OCI-LY7 (cell line): Measurements from ENCODE around the gene ULK4. TPM values are rescaled to one million over a fixed set of nuclear protein-coding genes. Genes with fewer than 3 reads are reported as not detected.

Experiments used
- BruUV-seq: library from RNA; stranded (reverse); fragments of 400-500 nt; replicated peaks from 2 replicates; lab custom pipeline; 2021; lab: Mats Ljungman, UMichigan
- CTCF ChIA-PET: fragments of 300-600 bp; sonication (Branson Sonifier 250); formaldehyde crosslinking; loops from one replicate; lab custom pipeline; 2022; ENCODE audit warnings: antibody characterized with exemption; ENCODE audit not compliant: unreplicated experiment; lab: Charles Lee
- POLR2A ChIA-PET: fragments of 300-600 bp; sonication (Branson Sonifier 250); formaldehyde crosslinking; loops from one replicate; lab custom pipeline; 2022; ENCODE audit warnings: antibody characterized with exemption; lab: Charles Lee
- DNase-seq: peaks from one replicate; pipeline ENCODE4 v3.0.0-alpha.2; 2015; ENCODE audit warnings: low spot score
- H2AFZ ChIP-seq: fragments of 200-600 bp; sonication (generic), shearing (Covaris generic); 2 replicates; pipeline ENCODE4 v1.6.1; 2014; ENCODE audit warnings: mild to moderate bottlenecking, antibody characterized with exemption, low read length, moderate library complexity
- H3K27ac ChIP-seq: fragments of 200-600 bp; sonication (generic); 2 replicates; pipeline ENCODE4 v1.5.1; 2014; ENCODE audit warnings: mixed run types, low read depth, mild to moderate bottlenecking, moderate library complexity, low read length, inconsistent platforms; ENCODE audit not compliant: poor library complexity, severe bottlenecking
- H3K36me3 ChIP-seq: fragments of 200-600 bp; sonication (generic); 2 replicates; pipeline ENCODE4 v1.6.1; 2014; ENCODE audit warnings: mild to moderate bottlenecking, antibody characterized with exemption, low read length, moderate library complexity, mixed read lengths; ENCODE audit not compliant: insufficient read depth
- H3K4me1 ChIP-seq: fragments of 200-600 bp; sonication (generic); 2 replicates; pipeline ENCODE4 v1.5.1; 2014; ENCODE audit warnings: mild to moderate bottlenecking, low read length; ENCODE audit not compliant: insufficient read depth, poor library complexity, severe bottlenecking
- H3K4me2 ChIP-seq: fragments of 200-600 bp; sonication (generic); 2 replicates; pipeline ENCODE4 v1.6.1; 2014; ENCODE audit warnings: mild to moderate bottlenecking, low read length
- H3K4me3 ChIP-seq: fragments of 200-600 bp; sonication (generic); 2 replicates; pipeline ENCODE4 v1.5.1; 2014; ENCODE audit warnings: mild to moderate bottlenecking, low read depth, low read length; ENCODE audit not compliant: poor library complexity, severe bottlenecking
- H3K79me2 ChIP-seq: fragments of 200-600 bp; sonication (generic); 2 replicates; pipeline ENCODE4 v1.6.1; 2016; ENCODE audit warnings: low read depth, mild to moderate bottlenecking, low read length, moderate library complexity, mixed read lengths; ENCODE audit not compliant: insufficient read depth
- H3K9me2 ChIP-seq: fragments of 200-600 bp; sonication (generic); 2 replicates; pipeline ENCODE4 v1.6.1; 2016; ENCODE audit warnings: mild to moderate bottlenecking, low read length, mixed read lengths; ENCODE audit not compliant: insufficient read depth
- H3K9me3 ChIP-seq: fragments of 200-600 bp; sonication (generic); 2 replicates; pipeline ENCODE4 v1.6.1; 2014; ENCODE audit warnings: mild to moderate bottlenecking, mixed run types, low read length, mixed read lengths
- H4K20me1 ChIP-seq: fragments of 200-600 bp; sonication (generic); 2 replicates; pipeline ENCODE4 v1.6.1; 2014; ENCODE audit warnings: mild to moderate bottlenecking, antibody characterized with exemption, low read length, moderate library complexity, mixed read lengths; ENCODE audit not compliant: insufficient read depth
- EZH2phosphoT487 ChIP-seq: fragments of 200-600 bp; sonication (generic); IDR thresholded peaks from 2 replicates; pipeline ENCODE4 v1.6.1; 2018; ENCODE audit warnings: low read depth, borderline replicate concordance, mild to moderate bottlenecking, mixed run types, antibody characterized with exemption, low read length, moderate library complexity, mixed read lengths
- intact Hi-C: fragments of 100-400 bp; cut with micrococcal nuclease; formaldehyde crosslinking; loops from one replicate; pipeline ENCODE4 v1.10.0; 2022; ENCODE audit not compliant: unreplicated experiment
- total RNA-seq, 2 experiments: library from RNA; depleted of rRNA in 1 of 2; stranded (reverse); fragments of >200 nt in 1 of 2; shearing (Covaris generic) in 1 of 2; gene quantifications; 2 replicates each; pipeline ENCODE4 v1.2.3, GENCODE V29; 2014 to 2022
- TF ChIP-seq, protein P1 (sequence below): fragments of 200-600 bp; sonication (generic); conservative IDR thresholded peaks from 2 replicates; pipeline ENCODE4 v1.5.1; 2014; ENCODE audit warnings: mild to moderate bottlenecking, antibody characterized with exemption, low read length, moderate library complexity, mixed read lengths

The ULK4 gene
- total RNA-seq, 2 experiments from 2014 or later = 18.9 to 21.0 TPM

DNA sequence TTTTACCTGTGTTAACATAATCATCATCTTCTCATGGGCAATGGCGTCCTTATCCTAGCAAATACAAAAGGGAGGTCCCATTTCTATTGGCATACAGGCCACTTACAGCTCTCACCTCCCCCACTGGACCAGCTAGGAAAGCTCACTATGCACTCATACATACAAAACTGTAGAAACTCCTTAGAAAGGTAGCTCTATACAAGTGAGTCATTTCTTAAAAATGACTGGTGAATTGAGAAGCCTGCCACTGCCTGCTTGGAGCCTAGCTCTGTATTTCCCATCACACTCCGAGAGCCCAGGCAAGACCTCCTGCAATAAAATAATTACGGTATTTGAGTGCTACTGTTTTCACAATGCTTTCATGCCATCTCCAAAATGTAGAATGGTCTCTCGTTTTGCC lies 321.8 kb downstream of the ULK4 start:
- no peak for DNase-seq
- no peaks in the 10 kb centered on the region for H3K79me2 ChIP-seq
- H2AFZ ChIP-seq = no peak overlapping the region
- POLR2A ChIA-PET = no interaction called here
- CTCF ChIA-PET = no interaction called here
- intact Hi-C loops = no loop called here
- H3K27ac ChIP-seq = no peak overlapping the region
- no peaks in the 10 kb centered on the region for H3K36me3 ChIP-seq
- H3K9me2 ChIP-seq = no peaks in the 10 kb centered on the region
- H3K4me2 ChIP-seq = no peak overlapping the region
- H3K9me3 ChIP-seq = no peaks in the 10 kb centered on the region
- H4K20me1 ChIP-seq = no peaks in the 10 kb centered on the region
- H3K4me3 ChIP-seq = no peak overlapping the region
- TF ChIP-seq, protein P1, sequence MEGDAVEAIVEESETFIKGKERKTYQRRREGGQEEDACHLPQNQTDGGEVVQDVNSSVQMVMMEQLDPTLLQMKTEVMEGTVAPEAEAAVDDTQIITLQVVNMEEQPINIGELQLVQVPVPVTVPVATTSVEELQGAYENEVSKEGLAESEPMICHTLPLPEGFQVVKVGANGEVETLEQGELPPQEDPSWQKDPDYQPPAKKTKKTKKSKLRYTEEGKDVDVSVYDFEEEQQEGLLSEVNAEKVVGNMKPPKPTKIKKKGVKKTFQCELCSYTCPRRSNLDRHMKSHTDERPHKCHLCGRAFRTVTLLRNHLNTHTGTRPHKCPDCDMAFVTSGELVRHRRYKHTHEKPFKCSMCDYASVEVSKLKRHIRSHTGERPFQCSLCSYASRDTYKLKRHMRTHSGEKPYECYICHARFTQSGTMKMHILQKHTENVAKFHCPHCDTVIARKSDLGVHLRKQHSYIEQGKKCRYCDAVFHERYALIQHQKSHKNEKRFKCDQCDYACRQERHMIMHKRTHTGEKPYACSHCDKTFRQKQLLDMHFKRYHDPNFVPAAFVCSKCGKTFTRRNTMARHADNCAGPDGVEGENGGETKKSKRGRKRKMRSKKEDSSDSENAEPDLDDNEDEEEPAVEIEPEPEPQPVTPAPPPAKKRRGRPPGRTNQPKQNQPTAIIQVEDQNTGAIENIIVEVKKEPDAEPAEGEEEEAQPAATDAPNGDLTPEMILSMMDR = no peak
- no peak for TF ChIP-seq EZH2phosphoT487
- H3K4me1 ChIP-seq = no peaks in the 10 kb centered on the region
- no TSS peak for BruUV-seq

DNA sequence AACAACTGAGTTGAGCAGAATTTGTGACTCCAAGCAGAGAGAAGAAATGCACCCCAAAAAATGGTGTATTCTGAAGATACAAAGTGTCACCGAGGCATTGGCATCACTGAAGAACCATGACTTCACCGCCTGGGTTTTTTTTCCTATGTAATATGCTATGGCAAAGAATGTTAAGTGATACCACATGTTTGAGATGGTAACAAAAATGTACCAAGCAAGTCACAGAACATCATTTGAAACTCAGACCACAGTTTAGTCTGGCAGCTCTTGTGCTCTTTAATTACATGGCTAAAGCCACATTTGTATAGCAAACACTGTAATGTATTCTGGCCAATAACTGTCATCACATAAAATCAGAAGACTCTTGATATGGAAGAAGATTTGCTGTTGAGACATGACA lies 323.5 kb downstream of the ULK4 start:
- no peaks in the 10 kb centered on the region for H3K79me2 ChIP-seq
- H3K27ac ChIP-seq = no peak overlapping the region
- POLR2A ChIA-PET = no interaction called here
- H3K9me3 ChIP-seq = no peaks in the 10 kb centered on the region
- CTCF ChIA-PET = no interaction called here
- H3K4me3 ChIP-seq = no peak overlapping the region
- intact Hi-C loops = no loop called here
- H3K4me1 ChIP-seq = no peaks in the 10 kb centered on the region
- H2AFZ ChIP-seq = no peak overlapping the region
- no peaks in the 10 kb centered on the region for H3K9me2 ChIP-seq
- no peak for DNase-seq
- BruUV-seq = no TSS peak
- H4K20me1 ChIP-seq = no peaks in the 10 kb centered on the region
- TF ChIP-seq EZH2phosphoT487 = no peak
- TF ChIP-seq, protein P1 = no peak
- no peak overlapping the region for H3K4me2 ChIP-seq
- H3K36me3 ChIP-seq = no peaks in the 10 kb centered on the region

DNA sequence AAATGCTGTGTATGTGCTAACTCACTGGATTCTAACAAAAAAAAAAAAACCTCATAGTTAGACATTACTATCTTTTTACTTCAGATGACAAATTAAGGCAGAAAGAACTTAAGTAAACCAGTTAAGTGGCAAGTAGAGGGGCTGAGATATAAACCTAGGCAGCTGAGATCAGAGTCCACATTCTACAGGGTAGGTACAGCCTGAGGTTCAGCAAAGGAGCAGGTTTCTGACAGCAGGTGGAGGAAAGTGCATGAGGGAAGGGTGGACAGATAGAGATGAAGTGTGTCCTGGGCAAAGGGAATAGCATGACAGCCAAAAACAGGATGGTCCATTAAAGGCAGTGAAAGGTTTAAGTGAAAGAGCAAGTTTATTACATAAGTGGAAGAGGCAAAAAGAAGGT lies 329.2 kb downstream of the ULK4 start:
- ChIA-PET CTCF (no interaction called here), POLR2A (no interaction called here)
- Histone ChIP-seq H3K4me1 (no peaks in the 10 kb centered on the region), H2AFZ (no peak overlapping the region), H3K9me3 (no peaks in the 10 kb centered on the region), H3K9me2 (no peaks in the 10 kb centered on the region), H3K4me3 (no peak overlapping the region), H3K4me2 (no peak overlapping the region), H4K20me1 (no peaks in the 10 kb centered on the region), H3K79me2 (no peaks in the 10 kb centered on the region), H3K36me3 (no peaks in the 10 kb centered on the region), H3K27ac (no peak overlapping the region)
- DNase-seq = no peak
- TF ChIP-seq EZH2phosphoT487 = no peak
- TF ChIP-seq, protein P1 = no peak
- no TSS peak for BruUV-seq
- intact Hi-C loops = no loop called here
